HG02938 (cell line): ENCODE results near the gene ARID3B.

Experiments
- ATAC-seq: cut with Tn5 transposase; IDR thresholded peaks from one replicate; pipeline ENCODE4 v1.9.1; 2021; ENCODE audit warnings: mild to moderate bottlenecking, moderate library complexity; ENCODE audit not compliant: unreplicated experiment

The ARID3B gene

DNA sequence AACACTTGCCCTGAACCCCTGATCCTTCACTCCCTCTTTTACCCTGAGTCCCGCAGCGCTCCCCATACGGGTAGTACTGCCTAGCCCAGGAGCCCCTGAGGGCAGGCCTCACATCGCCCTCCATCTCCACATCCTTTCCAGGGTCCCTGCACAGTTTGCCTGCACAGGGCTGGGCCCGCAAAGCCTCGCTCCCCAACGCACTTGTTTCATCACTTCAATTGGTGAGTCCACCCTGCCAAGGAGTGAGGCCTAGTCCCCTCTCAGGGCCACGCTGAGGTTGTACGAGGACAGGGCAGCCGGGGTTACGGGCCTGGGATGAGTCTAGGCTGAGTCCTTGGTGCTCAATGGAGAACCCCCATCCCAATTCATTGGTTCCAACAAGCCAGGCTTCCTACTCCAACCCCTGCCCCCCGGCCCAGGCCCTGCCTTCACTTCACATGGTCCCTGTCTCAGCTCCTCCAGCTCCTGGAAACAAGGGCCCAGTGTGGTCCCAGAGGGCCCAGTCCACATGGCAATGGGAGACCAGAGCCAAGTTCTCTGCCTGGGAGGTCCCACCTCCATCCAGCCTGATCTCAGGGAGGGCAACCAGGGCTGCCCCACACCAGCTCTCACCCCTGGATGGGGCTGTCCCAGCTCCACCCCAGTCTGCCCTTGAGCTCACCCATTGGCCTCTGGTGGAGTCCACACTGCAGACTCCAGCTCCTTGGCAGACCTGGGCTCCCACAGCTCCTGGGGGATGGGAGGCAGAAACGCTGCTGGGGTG lies 62.2 kb downstream of the ARID3B start:
- ATAC-seq: no peak

DNA sequence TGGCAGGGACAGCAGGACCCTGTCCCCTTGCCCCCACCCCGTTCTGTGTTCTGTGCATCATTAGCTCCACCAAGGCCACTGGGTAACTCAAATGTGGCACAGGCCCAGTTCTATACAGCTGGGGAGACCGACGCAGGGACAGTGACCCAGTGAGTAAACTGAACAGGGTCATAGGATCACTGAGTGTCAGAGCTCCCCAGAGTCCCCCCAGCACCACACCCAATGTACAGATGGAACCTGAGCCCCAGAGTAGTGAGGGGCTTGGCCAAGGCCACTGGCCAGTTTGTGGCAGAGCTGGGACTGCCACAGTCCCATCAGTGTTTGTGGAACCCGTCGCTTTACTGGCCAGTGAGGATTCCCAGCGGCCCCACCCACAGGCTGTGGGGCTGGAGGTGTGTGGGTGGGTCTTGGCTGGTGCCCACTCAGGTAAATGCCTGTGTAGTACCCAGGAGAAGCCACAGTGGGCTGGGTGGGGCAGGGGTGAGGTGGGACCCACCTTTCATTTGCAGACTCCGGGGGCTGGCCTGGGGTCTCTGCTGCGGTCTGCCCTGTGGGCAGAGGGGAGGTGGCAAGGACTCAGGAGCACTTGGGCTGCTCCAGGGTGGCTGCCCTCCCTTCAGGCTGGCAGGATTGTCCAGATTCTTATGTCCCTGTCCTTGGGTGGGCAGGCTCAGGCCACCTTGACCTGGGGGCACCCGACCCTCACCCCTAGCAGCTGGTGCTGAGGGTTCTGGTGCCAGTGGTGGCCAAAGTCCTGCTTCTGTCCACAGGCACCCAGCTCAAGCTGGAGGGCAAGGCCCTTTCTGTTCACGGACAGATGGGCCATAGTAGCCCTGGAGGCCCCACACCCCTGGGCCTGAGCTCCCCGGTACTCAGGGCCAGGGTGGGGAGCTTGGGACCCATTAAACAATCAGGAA lies 63.0 kb downstream of the ARID3B start:
- ATAC-seq: no peak

DNA sequence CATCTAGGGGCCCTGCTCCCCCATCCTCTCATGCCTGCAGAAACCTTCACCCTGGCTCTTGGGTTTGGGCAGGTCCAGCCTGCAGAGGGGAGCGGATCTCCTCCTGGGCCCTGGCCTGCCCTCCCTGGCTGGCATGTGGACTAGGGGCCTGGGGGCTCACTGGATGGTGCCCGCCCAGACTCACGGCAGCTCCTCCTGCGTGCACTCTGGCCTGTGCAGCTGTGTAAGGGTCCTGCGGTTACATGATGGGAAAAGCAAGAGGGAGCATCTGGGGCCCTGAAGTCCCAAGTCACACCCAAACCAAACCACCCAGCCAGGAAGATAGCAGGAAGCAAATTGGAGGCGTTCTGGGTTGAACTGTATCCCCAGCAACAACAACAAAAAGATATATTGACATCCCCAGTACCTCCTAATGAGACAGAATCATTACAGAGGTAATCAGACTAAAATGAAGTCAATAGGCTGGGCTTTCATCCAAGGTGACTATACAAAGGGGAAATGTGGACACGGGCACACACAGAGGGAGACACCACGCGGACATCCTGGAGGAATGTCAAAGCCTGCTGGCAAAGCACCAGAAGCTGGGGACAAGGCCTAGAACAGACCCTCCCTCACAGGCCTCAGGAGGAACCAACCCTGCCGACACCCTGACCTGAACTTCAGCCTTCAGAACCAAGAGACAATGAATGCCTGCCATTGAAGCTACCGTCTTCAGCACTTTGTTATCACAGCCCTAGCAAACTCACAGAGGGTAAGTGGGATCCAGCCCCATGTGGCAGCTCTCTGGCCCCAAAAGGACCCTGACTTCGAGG lies 64.2 kb downstream of the ARID3B start:
- no peak for ATAC-seq

DNA sequence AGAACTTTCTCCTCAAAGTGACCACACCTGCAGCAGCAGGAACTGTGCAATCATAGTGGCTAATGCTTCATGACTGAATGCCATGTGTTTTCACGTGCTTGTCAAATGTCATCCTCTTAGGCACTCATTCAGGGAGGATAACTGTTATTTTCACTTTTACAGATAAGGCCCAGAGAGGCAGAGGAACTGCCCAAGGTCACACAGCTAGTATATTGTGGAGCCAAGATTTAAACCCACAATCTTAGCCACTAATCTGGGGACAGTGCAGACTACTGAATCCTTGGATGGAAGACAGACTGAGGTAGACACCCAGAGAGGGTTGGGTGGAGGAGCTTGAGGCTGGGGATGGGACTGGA lies 64.8 kb downstream of the ARID3B start:
- no peak for ATAC-seq

GRCh38 chr15:74608786-74609185 lies 67.8 kb downstream of the ARID3B start:
- no peak for ATAC-seq

GRCh38 chr15:74609938-74610301 lies 68.9 kb downstream of the ARID3B start:
- no peak for ATAC-seq

GRCh38 chr15:74610302-74610951 lies 69.4 kb downstream of the ARID3B start:
- no peak for ATAC-seq

- ATAC-seq: no peak
Measured at GRCh38 chr15:74611341-74611740, 70.3 kb downstream of the ARID3B start.

DNA sequence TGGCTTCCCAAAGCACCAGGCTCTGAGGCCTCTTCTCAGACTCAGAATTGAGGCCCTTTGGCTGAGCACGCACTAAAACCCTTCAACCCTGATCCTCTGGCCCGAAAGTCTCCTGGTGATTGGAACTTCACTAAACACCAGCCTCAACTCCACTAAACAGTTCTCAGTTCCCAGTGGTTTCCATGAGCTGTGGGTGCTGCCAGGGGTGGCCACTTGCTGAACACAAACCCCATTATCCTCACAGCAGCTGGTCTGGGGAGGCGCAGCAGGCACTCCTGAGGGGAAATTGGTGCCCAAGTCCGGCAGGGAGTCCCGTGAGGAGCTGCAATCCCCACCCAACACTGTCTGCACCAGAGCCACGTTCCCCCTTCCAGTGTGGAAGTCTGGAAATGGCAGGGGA lies 70.8 kb downstream of the ARID3B start:
- ATAC-seq: no peak

DNA sequence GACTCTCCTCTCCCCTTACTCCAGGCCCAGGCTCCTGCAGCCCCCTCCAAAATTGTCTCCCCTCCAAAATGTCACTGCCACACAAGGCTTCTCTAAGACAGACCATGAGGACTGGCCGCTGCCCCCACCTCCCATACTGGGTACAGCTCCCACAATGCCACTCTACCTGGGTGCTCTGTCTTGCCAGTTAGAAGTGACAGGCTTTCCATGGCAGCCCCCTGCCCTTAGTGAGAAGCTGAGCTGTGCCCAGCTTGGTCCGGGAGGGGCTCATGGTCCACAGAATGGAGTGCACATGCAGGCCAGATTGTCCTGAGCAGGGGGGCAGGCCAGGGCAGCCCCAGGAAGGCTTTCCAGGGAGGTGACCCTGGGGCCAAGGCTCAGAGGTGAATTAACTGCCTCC lies 71.7 kb downstream of the ARID3B start:
- no peak for ATAC-seq

DNA sequence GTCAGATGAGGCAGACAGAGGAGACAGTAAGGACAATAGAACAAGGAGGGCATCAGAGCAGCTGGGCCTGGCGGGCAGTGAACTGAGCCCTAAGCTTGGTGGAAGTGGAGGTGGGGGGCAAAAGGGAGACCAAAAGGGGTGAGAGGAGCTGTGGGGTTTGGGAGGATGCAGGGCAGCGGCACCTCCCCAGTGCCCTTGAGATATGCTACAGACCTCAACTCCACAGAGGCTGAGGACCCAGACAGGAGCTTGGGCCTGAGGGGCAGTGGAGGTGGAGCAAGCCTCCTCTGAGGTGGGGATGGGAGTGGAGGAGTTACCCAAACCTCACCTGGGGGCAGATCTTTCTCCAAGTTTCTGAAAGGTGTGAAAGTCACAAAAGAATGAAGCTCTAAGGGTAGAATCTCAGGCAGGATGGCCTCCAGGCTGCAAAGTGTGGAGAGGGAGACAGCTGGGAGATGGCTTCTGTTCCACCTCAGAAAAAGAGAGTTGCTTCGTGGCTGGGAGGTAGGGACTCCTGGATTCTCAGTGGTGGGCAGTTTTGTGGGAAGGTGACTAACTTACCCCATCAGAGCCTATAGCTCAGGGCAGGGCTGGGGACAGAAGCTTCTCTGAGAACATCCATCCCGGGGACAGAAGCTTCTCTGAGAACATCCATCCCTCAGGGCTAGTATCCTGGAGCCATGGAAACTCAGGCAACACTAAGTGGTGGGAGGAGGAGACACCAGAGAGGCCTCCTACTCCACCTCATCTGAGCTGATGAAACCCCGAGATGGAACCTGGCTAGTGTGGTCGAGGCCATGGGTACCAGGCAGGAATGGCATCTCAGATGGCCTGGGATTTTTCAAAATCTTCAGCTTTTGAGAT lies 72.3 kb downstream of the ARID3B start:
- no peak for ATAC-seq

DNA sequence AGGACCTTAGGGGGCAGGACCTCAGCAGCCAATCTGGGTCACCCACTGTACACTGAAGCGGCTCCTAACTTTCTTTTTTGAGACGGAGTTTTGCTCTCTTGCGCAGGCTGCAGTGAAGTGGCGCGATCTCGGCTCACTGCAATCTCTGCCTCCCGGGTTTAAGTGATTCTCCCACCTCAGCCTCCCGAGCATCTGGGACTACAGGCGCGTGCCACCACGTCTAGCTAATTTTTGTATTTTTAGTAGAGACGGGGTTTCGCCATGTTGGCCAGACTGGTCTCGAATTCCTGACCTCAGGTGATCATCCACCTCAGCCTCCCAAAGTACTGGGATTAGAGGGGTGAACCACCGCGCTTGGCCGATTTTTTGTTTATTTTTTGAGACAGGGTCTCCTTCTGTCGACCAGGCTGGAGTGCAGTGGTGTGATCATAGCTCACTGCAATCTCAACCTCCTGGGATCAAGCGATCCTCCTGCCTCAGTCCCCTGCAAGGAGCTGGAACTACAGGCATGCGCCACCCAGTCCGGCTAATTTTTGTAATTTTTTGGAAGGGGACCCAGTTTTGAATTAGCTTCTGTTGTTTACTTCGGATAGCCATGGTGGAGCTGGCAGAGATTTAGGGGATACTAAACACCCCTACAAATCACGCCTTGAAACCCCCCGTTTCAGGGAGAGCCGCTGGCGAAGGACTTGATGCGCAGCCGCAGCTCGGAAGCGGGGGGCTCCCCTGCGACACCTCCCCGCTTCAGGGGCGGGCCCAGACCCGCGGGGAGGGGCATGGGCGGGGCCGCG lies 73.1 kb downstream of the ARID3B start:
- no peak for ATAC-seq

DNA sequence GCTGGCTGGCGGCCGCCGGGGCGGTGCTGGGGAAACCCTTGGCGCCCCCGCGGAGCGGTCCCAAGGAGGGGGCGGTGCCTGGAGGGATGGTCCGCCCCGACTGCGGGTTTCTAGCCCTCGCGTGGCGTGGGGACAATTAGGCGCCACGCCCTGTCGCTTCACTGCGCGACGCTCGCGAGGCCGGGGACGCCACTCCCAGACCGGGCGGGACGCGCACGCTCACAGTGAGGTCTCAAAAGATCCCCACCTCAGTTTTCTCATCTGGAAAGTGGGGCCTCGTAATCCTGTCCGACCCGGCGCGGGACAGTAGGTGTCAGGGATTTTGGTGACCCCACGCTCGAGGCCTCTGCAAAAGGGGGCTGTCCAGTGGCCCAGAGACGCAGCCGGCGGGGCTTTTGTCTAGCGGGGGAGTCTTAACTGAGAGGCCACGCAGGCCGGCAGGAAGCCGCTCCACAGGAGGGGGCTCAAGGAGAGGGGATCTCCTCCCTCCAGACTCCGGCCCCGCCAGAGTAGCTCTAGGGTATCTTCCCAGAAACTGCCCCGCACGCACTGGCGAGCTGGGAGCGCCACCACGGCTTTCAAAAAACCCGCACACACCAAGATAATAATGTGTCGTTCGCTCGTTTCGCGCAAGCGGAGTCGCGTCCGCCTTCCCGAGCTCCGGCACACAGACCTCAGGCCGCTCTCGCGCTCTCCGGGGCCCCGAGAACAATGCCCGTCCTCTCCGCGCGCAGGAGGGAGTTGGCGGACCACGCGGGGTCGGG lies 73.9 kb downstream of the ARID3B start:
- ATAC-seq: peak; percentile 34

DNA sequence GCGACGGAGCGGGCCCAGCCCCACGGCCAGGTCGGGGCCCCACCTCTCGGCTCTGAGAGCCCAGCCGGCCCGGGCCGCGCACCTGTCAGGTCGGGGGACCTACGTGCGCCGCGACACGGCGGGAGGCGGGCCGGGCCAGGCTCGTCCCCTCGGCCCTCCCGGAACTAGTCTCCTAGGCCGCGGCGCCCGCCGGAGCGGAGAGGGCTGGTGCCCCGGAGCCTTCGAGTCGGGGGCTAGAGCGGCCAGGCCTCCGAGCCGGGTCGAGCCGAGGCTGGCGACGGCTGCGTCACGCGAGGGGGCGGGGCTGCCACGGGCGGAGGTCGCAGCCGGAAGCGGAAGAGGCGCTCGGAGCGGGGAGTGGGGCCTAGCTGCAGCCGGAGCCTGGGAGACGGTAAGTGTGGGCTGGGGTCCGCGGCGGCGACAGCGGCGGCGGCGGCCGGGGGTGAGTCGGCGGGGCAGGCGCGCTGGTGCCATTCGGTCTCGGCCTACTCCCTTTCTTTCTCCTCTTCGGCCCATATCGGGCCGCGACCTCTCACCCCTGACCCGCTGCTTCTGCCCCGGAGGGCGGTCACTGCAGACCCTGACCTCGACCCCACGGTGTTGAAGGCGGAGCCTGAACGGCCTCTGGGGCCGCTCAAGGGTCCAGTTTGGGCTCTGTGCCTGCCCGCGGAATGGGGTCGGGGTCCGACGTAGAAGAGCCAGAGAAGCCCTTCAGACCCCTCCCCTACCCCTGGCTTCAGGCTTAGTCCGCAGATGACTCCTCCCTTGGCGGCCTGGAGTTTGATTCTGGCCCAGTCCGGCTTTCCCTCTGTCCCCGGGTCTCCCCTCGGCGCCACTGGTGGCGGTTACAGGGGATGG lies 74.7 kb downstream of the ARID3B start, which contains the start of gene CLK3:
CLK3 (plus strand) TSS at position 329 of the 858 bp plus-strand sequence. CDS start 3,361 bp downstream, outside the sequence.
- ATAC-seq: peak; percentile 59

- ATAC-seq: no peak
Measured at GRCh38 chr15:74616366-74616939, 75.4 kb downstream of the ARID3B start.

- ATAC-seq: no peak
Measured at GRCh38 chr15:74616996-74617395, 76.0 kb downstream of the ARID3B start.
